GM18519 (cell line): ENCODE data around the gene ZNF536.
"Not testable (repeated sequence)": the region's sequence is repeated elsewhere in the genome, so short reads cannot be mapped to it uniquely, and the experiment has no call there.

ENCODE experiments used
- ATAC-seq: cut with Tn5 transposase; IDR thresholded peaks from one replicate; pipeline ENCODE4 v1.9.1; 2021; ENCODE audit warnings: mild to moderate bottlenecking, moderate library complexity; ENCODE audit not compliant: unreplicated experiment, low FRiP score

ZNF536 gene

DNA sequence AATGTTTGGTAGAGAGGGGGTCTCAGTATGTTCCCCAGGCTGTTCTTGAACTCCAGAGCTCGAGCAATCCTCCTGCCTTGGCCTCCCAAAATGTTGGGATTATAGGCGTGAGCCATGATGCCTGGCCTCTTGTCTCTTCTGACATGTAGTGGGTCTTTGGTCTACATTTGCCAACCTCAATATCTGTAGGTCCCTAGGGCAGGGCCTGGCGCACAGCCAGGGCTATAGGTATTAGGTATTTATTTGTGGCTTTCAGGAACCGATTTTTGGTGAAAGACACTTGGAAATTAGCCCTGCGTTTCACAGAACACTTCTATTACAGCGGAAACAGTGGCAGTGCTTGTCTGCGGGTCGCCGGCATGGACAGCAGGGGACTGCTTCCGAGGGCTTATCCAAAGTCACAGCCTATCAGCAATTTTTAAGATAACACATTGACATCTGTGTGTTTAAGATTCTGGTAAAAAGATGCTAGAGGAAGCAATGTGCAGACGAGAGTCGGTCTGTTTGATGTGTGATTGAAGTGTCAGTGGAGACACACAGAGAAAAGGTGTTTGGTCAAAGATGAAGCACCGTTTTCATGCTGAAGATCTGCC is 14.5 kb downstream of the ZNF536 start:
- ATAC-seq, result no peak

DNA sequence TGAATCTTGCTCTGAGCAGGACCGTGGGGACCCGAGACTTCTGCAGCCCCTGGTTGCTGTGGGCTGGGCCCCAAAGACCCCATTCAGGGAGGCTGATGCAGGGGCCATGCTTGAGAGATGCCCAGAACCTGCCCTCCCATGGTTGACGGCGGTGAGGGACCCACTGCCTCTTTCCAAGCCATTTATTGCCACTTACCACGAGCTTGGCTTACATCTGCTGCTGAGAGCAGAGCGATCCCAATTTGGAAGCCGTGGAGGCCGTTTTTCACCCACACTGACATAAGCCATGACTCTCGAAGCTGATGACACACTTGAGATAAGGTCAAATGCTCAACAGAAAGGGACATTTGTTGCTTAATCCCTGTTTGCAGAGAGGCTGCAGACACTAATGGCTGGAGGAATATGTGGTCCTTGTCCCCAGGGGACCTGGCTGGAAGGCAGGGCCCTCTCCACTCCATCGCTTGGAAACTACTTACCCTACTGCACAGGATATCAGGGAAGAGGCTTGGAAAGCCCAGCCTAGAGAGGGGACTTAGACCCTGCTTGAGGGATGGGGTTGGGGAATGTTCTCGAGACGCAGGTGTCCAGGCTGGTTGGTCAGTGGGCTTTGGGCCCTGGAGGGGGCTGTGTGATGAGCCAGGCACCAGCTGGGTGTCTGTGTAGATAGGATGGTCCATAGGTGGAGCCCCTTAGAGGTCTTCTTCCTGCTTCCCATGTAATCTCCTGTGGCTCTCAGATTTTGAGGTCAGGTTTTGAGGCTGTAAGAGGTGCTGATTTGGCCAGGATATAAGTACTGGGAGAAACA is 15.3 kb downstream of the ZNF536 start:
- ATAC-seq, result no peak

DNA sequence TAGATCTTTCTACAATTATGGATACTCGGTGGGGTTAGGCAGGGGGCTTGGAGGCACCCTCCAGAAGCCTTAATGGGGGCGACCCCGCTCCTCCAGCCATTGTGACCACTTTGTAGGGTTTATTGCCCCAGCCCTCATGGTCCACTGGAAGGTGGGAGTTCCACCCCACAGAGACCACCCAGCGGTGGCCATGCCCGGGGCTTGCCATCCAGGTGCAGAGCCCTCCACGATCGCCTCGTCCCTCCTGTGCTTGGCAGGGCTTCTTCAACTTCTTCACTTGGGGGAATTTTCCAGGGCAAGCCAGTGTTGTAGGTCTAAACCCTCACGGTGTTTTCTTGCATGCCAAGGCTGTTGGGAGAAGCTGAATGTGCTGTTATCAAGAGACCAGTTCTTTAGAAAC is 16.1 kb downstream of the ZNF536 start:
- no peak for ATAC-seq

DNA sequence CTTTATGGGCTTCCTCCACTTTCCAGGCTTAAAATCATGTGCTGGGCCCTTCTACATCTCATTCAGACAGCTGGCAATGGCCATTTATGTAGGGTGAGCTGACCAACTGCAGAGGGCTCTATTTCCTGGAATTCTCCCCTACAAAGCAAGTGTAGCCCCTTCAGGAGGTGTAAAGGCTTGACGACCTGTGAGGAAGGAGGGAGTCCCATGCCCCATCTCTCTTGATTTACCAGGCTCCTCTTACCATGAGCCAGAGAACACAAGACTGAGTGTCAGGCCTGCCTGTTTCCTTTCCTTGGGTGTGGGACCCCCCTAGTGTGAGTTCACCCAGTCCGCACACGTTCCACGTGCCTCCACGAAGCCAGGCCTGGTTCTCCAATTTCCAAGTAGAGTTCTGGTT is 16.6 kb downstream of the ZNF536 start:
- ATAC-seq, result no peak

DNA sequence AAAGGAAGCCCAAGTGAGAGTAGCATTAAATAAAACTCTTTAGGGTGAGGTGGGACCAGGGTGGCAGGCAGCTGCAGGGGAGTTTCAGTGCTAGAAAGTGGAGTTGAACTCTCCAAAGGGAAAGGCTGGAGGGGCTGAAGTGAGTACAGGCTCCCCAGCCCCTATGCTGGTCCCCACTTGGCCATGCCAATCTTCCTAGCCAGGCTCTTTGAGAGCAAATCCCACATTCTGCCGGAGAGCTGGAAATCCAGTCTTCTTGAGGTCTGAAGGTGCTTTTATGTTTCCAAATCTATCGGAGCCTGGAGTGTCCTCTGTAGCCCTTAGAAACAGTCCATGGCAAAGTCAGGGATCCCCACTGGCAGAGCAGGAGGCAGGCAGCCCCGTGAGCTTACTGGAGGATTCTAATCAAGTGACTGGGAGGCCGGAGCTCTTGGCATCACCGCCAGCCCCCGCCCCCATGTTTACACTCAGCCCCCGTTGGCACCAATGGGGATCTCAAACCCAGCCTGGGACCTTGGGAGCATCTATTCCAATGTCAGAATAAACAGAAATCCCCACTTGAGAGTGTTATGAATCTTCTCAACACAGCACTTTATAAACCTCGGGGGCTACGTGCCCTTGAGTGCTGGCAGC is 18.3 kb downstream of the ZNF536 start:
- ATAC-seq, result no peak

DNA sequence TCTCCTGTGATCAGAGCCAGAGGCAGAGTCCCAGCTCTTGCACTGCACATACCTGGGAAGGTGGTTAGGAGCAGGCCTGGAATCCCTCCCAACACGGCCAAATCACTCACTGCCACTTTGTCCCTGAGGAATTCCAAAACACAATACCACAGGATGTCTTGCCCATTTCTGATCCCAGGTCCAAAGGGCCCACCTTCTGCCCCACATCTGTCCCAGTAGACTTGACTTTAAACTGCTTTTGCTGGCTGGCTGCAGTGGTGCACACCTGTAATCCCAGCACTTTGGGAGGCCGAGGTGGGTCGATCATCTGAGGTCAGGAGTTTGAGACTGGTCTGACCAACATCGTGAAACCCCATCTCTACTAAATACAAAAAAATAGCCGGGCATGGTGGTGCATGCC is 18.9 kb downstream of the ZNF536 start:
- no peak for ATAC-seq

DNA sequence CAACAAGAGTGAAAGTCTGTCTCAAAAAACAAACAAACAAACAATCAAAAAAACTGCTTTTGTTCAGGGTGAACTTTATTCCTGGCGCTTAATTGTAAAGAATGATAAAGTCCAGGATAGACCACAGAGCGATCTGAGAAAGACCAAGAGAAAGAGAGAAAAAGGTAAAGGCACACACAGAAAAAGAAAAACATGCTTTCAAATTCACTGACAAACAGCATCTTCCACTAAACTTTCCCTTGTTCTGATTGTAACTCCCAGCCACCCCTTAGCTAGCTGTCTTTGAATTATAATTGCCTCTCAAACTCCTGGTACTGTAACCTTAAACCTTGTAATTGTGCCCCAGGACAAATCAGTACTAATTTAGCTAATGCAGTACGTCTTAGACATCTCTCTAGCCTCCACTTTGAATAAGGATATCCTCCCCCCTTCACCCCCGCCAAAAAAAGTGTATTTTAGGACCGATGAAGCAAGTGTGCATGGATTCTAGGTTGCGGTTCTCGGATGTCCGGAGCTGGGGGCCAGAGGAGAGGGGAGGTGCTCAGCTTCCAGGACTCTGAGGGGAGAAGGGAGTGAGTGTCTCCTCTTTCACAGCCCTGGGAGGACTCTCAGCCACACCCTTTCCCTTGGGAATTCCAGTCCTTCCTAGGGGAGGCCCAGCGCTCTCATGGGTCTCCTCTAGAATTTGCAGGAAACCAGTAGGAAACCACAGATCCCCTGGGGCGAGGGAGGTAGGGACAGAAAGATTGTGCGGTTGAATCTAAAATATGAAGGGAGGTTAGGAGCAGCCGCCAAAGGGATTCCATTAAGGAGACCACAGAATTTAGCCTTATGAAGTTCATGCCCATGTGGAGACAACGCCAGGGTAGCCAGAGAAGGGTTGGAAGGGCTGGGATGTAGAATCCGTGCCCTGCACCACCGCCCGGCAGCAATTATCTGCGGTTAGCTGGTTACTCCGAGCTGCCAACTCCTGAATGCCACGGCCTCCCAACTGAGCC is 19.7 kb downstream of the ZNF536 start:
- no peak for ATAC-seq

DNA sequence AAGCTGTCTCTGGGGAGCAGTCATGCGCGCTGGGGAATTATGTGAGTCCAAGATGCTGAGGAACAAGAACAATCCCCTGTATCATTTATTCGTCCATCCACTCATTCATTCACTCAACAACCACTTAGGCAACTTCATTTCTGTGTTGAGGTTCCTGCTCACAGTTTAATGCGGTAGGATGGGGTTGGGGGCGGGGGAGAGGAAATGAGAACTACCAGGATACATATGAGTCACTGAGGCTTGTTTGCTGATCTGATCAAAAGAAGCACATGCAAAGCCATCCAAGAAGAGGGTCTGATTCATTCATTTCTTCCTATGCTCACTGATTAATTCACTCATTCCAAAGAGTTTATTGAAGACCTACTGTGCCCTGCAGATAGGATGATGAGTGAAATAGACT is 20.9 kb downstream of the ZNF536 start:
- no peak for ATAC-seq

DNA sequence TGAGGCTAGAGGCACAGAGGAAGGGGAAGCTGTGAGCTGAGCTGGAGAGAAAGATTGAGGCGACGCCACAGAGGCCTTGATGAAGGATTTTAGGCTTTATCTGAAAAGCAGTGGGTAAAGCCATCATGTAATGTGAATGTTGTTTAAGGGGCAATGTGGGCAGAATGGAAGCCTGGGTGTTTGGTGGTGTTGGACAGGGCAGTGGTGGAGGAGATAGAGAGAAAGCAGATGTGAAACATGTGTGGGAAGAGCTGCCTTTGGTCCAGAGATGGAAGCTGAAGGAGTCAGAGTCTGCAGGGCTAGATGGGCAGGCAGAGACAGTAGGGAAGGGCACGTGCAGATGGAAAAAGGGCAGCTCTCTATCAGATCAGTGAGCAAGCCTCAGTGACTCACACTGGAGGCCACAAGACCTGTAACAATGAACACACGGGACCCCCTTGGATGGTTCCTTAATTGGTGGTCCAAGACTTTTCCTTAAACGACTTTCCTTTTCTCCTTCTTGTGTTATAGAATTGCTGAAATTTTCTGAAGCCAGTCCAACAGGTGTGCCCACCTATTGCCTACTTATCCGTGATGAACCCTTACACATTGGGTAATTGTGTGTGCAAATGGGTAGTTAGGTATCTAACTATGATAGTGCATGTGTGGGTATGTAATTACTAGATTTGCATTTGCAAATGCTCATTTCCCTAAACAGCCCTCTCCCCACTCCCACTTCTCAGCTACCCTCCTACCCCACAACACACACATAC is 21.7 kb downstream of the ZNF536 start:
- ATAC-seq, result no peak

DNA sequence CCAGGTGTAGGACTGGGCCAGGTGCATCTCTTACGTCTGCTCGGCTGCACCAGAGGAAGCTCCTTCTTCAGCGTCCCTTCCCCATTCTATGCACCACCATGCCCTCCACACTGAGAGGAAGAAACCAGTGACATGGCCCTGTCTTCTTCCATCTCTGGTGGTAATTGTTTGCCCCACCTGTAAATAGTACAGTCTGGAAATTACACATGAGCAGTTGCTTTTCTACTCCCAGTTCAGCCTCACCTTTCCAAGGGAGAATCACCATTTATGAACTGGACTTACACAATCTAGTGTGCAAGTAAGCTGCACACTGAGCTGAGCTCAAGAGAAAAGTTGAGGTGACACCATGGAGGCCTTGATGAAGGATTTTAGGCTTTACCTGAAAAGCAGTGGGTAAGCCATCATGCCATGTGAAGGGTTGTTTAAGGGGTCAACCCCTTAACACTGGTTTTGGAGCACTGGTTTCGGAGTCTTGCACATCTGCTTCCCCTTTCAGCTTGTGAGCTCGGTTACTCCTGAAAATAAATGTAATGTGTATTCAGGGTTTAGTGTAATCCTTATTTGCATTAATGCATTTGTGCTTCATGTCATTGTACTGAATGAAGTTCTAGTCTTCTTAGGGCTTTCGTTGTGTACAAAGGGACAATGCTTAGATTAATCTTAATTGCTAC is 22.4 kb downstream of the ZNF536 start:
- ATAC-seq, result no peak

DNA sequence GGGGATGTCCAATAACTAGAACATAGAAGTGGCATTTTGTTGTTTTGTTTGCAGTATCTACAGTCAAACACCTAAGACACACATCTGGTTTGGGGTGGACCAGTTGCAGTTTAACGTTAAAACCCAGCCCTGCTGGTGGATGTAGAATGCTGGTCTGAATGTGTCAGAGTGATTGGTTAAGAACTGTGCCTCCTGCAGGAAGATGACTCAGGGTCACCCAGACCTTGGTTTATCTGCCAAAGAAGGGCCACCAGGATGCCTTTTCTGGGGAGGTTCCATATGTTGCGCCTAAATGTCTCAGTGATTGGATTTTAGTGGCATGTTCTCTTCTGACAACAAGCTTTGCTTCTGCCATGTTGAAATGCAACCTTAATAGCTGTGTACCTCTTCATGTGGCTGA is 23.1 kb downstream of the ZNF536 start:
- no peak for ATAC-seq

DNA sequence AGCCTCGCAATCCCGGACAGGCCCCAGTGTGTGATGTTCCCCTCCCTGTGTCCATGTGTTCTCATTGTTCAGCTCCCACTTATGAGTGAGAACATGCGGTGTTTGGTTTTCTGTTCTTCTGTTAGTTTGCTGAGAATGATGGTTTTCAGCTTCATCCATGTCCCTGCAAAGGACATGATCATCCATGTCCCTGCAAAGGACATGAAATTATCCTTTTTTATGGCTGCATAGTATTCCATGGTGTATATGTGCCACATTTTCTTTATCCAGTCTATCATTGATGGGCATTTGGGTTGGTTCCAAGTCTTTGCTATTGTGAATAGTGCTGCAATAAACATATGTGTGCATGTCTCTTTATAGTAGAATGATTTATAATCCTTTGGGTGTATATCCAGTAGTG is 26.4 kb downstream of the ZNF536 start:
- ATAC-seq, result not testable (repeated sequence)

DNA sequence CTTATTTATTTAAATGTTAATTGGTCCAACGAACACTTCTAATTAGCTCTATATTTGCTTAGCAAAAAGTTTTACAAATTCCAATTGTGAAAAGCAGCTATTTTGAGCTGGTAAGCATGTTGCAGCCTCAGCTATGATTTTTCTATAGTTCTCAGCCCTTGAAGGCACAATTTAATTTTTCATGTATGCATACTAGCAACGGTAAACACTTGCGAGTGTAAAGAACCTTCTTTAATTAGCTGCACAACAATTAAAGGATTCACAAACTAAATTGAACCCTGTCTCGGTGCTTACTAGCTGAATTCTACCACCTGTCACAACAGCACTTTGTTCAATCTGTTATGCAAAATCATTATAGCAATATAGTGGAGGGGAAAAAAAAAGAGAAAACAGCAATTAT is 29.8 kb downstream of the ZNF536 start:
- ATAC-seq, result no peak

DNA sequence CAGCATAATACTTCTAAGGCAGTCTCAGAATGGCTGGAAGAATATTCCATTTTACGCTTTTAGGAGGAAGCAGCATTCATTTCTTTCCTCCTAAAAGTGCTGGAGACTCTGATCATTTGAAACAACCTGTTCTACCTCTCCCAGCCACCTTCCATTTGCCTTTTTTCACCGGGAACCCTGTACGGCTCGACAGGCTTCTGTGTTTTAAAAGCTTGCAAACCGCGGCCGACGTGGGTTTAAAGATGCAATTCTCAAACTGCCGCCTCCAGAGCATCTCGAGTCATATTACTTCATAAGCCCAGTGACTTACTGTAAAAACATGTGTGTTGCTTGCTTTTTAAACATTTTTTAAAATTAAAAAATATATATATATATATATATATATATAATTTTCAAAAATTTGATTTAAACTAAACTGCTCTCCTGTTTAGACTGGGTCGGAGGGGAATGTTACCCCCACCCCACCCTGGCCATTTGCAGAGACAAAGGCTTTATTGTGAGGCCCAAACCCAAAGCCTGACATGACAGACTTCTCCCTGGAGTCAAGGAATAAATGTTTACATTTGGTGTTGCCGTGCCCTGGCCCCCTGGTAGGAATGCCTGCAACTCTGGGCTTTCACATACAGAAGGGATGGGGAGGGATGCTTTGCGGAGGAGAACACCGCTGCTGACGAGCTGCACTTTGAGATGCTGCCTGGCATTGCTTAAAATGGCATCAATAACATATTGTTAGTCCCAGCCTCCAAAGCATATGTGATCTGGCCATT is 30.4 kb downstream of the ZNF536 start:
- no peak for ATAC-seq

DNA sequence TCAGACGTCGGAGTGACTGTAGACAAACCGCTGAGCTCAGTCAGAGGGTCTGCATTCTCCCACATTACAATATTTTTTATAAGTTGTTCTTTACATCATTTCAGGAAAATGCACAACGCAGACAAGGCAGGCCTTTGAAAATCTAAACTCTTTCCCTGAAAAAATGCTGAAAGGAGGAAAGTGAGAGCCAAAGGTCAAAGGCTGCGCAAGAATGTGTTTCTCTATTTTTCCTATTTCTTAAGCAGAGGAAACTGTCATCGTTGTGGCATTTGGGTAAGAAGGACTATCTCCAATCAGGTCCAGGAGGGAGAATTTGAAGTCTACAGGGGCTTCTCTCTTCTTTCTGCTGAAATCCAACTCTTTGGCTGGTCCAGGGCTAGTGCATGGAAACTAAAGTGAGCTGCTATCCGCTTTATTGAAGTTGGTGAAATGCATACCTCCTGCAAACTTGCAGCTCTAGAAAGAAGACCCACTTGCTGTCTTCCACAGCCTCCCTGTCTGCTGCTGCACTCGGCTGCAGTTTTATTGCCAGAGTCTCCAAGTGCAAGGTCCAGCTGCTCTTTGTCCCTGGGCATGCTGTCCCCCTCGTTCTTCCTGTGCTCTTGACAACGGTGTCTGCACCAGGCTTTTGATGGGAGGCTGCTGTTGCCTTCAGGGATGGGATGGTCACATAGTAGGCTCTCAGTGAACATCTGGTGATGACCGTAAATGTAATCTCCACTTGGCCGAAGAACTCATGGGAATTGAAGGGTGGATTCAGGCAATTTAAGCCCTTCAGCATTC is 31.2 kb downstream of the ZNF536 start:
- no peak for ATAC-seq

DNA sequence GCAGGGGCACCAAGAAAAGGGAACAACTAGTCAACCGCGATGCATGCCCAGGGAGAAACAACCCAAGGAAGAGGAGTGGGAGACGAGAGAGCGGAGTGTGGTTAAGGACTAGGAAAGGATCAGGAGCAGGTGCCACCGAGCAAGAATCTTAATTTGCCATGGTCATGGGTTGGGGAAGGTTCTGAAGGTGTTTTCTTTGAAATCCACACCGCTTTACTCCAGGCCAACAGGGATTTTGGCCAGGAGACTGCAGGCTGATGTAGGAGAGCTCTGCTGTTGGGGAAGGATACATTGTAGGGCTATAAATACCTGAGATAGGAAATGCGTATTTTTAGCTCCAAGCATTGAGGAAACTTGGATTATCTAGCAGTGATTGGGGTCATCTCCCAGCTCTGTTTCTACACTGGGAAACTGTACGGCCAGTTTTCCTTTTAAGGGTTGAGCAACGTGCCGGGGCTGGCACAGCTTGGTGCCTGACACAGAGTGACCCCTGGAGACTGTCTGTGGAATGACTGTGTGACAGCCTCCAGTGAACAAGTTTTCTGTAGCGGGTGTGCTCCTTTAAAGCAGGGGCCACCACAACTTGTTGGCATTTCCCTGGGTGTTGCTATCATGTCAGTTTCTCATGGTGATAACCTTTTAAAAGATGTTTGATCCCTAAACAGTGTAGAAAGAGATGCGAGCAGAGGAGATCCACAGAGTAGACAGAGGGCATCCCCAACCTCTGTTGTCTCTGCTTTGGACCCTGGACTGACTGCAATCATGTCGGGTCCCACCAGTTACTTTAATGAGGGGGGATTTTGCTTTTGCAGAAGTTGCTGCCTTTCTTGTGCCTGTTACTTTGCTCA is 34.3 kb downstream of the ZNF536 start:
- no peak for ATAC-seq

DNA sequence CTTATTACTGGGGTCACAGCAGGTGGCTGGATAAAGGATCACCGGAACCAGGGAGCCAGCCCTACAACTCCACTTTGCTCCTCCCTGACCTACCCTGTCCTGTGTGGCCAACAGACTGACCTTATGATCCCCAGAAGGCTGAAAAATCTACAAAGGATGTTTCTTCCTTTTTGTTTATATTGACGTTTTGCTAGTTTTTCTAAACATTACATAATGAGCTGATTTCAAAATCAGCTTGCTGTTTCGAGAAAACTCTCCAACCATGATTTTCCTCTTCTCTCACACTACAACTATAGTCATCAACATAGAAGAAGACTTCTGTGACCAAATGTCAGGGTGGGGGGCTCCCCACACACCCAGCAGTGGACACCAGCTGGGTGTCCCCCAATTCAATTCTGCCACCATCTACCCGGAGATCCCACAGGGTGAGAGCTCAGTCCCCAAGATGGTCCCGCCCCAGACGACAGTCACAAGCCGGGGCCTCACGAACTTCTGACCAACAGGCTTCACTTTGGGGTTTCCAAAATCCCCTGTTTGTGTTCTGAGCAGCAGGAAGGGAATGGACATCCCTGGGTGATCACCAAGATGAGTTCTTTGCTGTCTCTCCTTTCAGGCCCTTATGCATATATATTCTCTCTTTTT is 35.0 kb downstream of the ZNF536 start:
- ATAC-seq, result no peak
